Retina (tissue), 1 donor: ENCODE results near the gene MPHOSPH8.
A peak's percentile ranks its signal among the peaks of the same experiment; 100 is the strongest.

ENCODE experiments used
- DNase-seq: peaks from one replicate; pipeline ENCODE4 v3.0.0-alpha.2; 2016

Gene MPHOSPH8, protein sequence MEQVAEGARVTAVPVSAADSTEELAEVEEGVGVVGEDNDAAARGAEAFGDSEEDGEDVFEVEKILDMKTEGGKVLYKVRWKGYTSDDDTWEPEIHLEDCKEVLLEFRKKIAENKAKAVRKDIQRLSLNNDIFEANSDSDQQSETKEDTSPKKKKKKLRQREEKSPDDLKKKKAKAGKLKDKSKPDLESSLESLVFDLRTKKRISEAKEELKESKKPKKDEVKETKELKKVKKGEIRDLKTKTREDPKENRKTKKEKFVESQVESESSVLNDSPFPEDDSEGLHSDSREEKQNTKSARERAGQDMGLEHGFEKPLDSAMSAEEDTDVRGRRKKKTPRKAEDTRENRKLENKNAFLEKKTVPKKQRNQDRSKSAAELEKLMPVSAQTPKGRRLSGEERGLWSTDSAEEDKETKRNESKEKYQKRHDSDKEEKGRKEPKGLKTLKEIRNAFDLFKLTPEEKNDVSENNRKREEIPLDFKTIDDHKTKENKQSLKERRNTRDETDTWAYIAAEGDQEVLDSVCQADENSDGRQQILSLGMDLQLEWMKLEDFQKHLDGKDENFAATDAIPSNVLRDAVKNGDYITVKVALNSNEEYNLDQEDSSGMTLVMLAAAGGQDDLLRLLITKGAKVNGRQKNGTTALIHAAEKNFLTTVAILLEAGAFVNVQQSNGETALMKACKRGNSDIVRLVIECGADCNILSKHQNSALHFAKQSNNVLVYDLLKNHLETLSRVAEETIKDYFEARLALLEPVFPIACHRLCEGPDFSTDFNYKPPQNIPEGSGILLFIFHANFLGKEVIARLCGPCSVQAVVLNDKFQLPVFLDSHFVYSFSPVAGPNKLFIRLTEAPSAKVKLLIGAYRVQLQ

DNA sequence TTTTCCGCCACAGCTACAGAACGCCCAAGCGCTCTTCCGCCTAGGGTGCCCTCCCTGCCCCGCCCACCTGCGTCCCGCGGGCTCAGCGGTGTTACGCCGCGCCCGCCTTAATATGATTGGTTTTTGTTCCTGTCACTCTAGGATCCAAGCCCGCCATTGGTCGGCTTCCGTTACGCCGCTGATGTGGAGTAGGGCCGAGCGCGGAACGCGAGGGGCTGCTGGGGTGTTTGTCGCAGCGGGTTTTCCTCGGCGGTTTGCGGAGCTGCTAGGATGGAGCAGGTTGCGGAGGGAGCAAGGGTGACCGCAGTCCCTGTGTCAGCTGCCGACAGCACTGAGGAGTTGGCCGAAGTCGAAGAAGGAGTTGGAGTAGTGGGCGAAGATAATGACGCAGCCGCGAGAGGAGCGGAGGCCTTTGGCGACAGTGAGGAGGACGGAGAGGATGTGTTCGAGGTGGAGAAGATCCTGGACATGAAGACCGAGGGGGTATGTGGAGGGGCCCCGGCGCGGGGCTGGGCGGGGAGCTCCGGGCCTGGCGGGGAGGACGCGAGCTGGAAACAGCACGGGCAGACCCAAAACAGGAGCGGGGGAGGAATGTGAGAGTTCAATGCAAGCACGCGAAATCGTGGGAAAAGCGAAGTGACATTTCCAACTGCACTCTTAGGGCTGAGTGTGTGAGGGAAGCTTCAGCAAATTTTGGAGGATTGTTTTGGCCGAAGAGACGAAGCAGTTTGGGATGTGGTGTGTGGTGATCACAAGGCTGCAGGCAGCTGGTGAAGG, at the start of gene MPHOSPH8:
TSS of gene MPHOSPH8 (plus strand) at position 181 of the 777 bp plus-strand sequence. CDS start at position 271, 90 bp downstream.
- DNase-seq: peak; percentile 97

DNA sequence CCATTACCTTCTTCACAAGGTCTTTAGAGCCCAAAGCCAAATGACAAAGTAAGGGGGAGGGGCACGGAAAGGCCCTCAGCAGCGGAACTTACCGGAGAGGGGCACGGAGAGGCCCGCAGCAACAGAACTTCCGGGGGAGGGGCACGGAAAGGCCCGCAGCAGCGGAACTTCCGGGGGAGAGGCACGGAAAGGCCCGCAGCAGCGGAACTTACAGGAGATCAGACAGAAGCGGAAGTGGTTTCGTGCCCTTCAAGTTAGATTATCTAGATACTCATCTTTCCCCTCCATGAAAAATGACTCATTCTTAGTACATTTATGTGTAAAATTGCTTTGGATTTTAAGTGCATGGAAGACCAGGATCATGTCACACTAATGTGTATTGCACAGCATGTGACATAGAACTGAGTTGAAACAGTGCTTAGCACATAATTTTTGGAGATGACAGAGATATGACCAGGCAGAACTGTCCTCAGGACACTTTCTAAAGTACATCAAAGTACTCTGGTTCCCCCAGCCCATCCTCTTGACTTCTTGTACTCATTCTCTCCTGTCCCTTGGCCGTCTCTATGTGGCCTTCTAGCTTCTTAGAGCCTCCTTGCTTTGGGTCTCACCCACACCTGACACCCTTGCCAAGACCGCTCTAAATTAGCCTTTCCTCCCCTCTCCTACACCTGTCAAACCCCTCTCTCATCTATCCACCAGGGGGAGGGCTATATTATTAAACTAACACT, 46.4 kb upstream of the MPHOSPH8 start:
- DNase-seq: no peak

DNA sequence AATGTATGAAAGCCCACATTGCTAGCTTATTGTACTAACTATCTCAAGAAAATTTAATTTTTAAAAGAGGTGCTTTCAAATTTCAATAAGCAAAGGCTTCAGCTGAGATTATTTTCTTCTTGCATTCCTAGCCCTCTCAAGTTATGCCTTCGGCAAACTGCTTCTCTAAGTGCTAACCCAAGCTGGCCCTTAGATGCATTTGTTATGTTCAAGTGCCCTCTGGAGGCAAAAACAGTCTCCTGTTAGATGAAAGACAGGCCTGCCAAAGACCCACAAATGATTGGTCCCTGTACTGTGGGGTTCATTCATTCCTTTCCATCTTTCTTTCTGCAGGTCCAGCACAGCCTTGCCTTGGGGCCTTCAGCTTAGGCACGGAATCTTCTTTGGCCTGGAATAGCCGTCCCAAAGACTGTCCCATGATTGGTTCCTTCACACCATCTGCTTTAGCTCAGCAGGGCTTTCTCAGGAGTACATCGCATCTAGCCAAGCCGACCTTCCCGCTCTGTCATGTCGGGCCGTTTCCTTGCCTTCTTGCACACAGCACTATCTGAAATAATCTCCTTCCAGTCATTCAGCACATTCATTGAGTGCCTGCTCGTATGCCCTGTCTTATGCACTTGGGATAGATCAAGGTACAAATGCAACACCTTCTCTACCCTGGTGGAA, 45.7 kb upstream of the MPHOSPH8 start:
- DNase-seq: peak; percentile 31

DNA sequence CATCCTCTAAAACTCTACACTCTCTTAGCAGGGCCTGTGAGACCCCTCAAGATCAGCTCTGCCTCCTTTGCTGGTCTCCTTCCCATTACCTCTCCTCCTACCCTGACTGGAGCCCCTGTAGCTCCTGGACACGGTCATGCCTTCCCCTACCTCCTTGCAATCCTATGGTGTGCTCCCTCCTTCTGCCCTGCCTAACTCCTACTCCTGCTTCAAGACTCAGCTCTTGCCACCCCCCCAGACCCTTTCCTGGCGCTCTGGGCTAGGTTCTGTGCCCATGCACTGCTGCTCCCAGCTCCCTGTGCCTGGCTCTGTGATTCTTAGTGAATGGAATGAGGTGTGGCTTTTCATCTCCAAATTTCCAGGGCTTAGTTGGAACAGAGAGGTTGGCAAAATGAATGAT, 44.1 kb upstream of the MPHOSPH8 start:
- no peak for DNase-seq

DNA sequence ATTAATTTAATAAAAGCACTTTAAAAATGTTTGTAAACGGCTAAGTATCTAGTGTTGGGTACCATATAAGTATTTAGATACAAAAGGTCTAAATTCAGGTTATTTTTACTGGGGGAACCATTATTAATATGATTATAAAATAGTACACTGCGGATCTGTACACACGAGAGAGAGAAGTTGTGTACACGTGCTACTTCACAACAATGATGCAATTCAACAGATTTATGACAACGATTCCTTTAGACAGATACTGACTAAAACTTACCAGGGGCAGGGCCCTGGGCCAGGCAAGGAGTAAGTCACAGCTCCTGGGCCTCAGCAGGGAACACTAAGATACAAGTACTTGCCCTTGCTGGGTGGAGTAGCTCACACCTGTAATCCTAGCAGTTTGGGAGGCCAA, 43.0 kb upstream of the MPHOSPH8 start:
- DNase-seq: no peak

DNA sequence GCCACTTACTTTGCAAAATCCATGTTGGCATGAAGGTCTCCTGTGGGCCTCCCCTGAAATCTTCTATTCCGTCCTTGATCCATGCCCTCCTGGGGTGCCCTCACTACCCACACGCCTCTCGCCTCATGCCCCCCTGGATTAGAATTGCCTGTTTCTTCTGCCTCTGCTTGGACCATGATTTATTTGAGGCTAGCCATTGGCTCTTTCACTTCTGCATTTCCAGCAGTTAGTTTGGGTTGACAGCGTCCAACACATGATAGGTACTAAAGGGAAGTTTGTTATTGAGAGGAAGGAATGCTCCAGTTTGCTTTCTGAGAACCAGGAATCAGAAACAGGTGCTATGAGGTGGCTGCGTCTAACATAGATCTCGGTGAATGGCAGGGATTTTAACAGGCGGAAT, 41.6 kb upstream of the MPHOSPH8 start:
- DNase-seq: no peak

DNA sequence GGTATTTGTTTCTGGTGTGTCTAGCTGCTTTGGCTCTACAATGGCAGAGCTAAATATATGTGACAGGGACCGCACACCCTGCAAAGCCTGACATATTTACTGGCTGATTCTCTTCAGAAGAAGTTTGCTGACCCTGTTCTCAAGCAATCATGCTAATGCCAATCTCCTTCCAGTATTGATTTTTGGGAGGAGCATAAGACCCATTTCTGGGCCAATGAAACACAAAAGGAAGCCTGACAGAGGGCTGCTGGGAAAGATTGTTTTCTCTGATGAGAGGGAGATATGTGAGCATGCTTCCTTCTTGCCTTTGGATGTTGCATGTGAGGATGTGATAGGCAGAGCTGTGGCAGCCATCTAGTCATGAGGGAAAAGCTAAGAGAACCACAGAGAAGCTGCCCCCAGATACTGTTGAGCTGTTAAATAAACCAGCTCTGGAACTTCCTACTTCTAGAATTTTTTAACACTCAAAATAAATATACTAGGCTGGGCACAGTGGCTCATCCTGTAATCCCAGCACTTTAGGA, 40.7 kb upstream of the MPHOSPH8 start:
- DNase-seq: peak; percentile 11

DNA sequence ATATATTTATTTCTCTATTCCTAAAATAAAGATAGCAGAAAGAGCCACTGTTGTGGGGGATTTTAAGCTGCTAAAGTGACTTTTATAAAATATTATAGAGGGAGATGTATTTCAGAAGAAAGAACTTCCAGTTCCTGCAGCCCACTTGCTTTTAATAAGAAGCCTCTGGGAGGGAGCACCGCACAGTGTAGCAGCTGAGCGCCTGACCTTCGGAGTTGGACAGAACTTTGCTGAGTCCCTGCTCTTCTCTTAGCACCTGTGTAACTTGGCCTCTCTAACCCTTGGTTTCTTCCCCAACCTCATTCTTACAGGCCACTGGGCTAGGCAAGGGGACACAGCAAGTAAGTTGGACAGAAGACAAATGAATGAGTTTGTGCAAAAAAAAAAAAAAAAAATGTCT, 37.4 kb upstream of the MPHOSPH8 start:
- DNase-seq: no peak

DNA sequence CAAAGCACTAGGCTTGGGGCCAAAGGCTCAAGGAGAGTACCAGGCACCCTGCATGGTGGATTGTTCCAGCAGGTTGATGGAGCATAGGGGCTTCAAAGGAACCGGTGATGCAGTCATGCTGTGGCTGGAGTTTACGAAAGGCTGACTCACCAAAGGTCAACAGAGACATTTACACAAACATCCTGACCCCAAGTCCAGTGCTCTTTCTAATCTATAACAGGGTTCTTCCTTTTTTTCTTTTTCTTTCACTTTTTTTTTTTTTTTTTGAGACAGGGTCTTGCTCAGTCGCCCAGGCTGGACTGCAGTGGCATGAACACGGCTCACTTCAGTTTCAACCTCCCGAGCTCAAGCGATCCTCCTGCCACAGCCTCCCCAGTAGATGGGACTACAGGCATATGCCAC, 36.5 kb upstream of the MPHOSPH8 start:
- no peak for DNase-seq

DNA sequence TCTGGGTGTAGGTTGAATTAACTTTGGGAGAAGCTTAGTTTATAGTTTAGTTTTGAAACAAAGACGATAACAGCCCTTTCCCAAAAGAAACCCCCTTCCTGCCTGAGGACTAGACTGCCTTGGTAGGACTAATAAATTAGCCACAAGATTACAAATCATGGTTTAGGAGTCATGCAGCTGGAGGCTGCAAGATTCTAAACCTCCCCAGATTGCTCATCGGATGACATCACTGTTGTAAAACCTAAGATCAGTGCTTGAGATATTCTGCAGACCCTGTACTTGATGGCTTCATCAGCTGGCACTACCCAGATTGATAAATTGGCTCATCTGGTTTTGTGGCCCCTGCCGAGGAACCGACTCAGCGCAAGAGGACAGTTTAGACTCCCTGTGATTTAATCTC, 35.9 kb upstream of the MPHOSPH8 start:
- DNase-seq: no peak

DNA sequence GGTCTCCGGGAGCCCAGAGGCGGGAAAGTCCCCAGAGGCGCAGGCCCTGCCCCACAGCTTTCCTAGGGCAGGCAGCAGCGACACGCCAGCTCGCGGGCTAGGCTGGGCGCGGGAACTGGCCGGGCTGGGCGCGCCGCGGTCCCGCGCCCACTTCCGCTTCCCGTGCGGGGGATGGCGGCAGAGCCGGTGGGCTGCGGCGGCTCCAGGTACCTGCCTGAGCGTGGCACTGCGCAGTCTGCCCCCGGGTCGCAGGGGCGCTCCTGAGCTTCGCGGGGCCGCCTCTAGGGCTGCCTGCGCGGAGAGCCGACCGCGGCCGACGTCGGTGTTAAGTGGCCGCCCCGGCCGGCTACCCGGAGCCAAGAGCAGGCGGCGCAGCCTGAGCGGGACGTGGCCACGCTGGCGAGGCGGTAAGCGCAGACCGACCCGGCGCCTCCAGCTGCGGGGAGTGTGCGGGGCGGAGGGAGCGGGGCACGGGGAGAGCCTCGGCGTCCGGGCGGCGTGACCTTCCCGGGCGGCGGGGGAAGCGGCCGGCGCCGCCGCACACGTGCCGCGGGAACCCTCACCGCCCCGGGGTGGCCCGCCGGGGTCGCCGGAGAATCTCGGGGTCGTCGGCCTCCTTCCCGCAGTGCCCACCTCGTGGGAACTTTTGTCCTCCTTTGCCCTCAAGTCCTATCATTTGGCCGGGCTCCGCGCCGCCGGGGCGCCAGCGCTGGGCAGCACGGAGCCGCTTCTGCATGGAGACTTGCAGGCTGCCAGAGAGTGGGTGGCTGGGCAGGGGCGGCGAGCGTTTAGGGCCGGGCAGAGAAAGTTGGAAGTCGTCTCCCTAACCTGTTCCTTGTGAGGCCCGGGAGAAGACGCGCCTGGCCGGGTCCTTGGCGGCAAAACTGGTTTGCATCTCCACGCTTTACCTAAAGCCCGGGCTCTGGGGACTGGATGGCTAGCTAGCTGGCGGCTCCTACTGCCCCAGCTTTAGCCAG, 31.4 kb upstream of the MPHOSPH8 start:
- DNase-seq: peak; percentile 78

DNA sequence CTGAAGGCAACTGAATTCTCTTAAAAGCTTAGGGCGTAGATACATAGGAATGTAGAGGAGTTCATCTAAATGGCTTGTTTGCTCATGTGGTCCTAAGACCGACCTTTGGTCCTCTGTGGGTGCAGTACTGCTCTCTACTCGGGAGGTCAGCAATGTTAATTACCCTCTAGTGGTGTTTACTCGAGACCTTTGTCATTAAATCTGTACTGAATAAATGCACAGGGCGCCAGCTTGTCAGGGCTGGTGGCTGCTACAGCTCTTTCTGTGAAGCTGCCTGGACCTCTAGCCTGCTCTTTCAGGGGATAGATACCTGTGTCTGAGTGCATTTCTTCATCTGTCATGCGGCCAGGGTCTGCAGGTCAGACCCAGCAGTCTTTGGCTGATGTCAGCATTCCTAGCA, 29.2 kb upstream of the MPHOSPH8 start:
- no peak for DNase-seq

DNA sequence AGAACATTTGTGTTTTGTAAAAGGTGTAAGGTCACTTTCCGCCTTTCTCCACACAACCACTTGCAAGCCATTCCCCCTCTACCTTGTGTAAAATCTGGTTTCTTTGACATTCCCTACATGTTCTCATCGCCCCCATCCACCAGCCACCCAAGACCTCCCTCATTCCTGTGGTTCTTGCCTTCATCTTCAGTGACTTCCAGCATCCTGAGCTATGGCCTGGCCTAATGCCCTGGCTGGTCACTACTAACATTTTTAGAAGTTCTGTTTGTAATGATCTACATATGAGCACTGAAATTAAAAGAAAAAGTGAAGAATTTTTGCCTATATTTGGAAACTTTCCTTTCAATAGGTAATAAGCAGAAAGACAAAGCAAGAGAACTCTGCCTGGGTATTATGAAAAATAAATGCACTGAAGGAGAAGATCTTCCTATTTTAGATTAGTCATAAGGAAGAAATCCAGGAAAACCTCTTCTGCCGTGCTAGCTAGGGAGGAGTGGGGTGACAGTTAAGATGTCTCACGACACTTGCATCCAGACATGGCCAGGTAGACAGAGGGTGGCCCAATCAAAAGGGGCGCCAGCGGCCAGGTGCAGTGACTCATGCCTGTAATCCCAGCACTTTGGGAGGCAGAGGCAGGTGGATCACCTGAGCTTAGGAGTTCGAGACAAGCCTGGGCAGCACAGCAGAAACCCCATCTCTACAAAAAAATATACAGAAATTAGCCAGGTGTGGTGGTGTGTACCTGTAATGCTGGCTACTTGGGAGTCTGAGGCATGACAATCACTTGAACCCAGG, 28.1 kb upstream of the MPHOSPH8 start:
- DNase-seq: no peak

DNA sequence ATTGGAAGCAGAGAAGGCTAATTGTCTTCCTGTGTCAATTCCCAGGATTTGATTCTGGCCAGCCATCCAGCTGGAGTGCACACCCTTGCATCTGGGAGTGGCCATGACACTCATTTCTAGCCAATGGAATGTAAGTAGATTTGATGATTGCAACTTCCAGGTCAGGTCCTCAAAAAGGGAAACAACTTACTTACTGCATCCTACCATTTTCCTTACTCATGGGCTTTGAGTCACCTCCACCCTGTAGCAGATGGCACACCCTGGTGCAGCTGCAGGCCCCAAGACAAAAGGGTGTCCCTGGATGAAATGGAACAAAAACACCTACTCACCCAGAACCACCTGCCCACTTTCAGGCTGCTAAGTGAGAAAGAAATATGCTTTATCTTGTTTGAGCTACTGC, 27.3 kb upstream of the MPHOSPH8 start:
- no peak for DNase-seq

DNA sequence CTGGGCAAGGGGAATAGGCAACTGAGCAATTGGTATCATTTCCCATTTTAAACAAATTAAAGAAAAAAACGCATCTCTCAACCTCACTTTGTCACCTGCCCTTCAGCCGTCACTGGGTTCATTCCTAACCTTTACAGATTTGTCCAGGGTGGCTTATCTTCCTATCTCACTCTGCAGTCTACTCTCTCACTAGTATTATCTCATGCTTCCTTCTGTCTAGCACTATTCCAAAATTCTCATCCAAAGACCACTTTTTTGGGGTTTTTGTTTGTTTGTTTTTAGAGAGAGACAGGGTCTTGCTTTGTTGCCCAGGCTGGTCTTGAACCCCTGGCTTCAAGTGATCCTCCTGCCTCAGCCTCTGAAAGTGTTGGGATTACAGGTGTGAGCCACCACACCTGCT, 26.7 kb upstream of the MPHOSPH8 start:
- DNase-seq: no peak

DNA sequence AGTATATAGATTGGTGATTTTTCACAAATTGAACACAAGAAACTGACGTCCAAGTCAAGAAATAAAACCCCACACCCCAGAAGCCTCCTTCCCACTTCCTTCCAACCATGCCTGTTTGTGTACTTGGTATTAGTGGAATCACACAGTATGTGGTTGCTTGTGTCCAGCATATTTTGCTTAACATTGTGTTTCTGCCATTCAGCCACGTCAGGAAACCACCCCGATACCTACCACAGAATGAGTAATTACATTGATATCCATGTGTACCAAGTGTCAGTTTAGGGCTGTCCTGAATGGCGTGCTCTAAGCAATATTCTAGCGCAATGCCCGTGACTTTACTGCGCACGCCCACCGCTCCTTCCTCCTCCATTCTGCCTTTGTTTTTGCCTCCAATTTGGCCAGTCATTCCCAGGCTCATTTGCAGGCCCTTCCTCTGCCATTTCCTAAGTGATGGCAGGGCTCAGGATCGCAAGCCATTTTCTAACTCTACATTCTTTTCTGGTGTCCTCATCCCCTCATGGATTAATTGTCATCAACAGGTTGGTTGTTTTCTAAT, 25.9 kb upstream of the MPHOSPH8 start:
- no peak for DNase-seq

DNA sequence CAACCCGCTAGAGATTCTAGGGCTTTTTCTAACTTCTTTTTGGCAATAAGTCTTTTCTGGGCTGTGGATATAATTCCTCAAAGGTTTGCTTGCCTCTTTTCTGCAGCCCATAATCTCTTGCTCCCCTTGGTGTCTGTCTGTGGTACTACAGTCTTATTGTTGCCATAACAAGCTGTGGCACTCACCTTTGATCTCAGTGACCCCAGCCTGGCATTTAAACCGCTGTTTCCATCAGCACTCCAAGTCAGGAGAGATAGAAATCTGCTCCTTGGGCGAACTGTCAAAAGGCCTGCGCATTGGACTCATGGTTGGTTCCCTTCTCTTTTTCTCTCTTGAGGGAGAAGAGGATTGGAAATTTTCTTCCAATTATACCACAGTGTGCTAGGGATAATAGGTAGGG, 14.5 kb upstream of the MPHOSPH8 start:
- no peak for DNase-seq

DNA sequence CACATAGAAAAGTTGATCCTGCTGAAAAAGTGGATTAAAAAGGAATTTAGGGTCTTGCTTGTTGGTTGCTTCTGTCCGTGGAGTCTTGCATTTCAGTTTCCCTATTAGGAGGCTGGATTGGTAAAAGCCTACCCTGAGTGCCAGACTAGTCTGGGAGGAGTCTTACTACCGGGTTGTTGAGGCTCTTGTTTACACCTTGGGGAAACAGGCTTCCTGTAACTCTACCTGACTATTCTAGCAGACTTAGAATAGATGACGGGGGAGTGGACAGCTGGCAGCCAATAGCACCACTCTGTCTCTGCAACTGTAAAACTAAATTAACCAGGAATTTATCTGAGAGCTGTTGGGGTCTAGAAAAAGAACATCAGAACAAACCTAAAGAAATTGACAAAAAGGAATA, 11.3 kb upstream of the MPHOSPH8 start:
- no peak for DNase-seq

DNA sequence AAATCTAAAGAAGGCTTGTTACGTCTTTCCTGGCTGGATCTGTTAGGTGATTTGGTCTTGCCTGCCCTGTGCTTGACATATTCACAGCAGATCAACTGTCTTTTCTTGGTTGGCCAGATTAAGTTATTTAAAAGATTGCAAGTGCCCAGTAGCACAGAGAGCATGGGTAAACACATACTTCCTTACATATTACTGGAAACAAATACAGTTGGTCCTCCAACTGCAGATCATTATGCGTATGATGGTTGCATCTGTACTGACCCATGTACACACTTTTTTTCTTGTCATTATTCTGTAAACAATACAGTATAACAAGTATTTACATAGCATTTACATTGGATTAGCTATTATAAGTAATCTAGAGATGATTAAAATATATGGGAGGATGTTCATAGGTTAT, 9.2 kb upstream of the MPHOSPH8 start:
- no peak for DNase-seq
